GM23338 (cell line): ENCODE measurements around the gene TMEM273. TPM values are rescaled to one million over a fixed set of nuclear protein-coding genes. Genes with fewer than 3 reads are reported as not detected.

ENCODE experiments used
- ATAC-seq: fragments of 200-7000 bp; cut with Tn5 transposase; 3 replicates; pipeline ENCODE4 v1.9.1; 2020
- DNase-seq: peaks from one replicate; pipeline ENCODE4 v3.0.0-alpha.2; 2015; ENCODE audit warnings: low spot score
- H2AFZ ChIP-seq: fragments of 200-600 bp; sonication (generic); 2 replicates; pipeline ENCODE4 v1.8.0; 2016; ENCODE audit warnings: antibody characterized with exemption, mild to moderate bottlenecking, moderate library complexity
- H3F3A ChIP-seq: fragments of 200-600 bp; sonication (generic); replicated peaks from 2 replicates; pipeline ENCODE4 v1.8.0; 2017; ENCODE audit warnings: antibody characterized with exemption, mixed run types, low read depth
- H3K27ac ChIP-seq: fragments of 200-600 bp; sonication (generic); 2 replicates; pipeline ENCODE4 v1.6.1; 2016; ENCODE audit warnings: low read depth
- H3K27me3 ChIP-seq: fragments of 200-600 bp; sonication (generic); 2 replicates; pipeline ENCODE4 v1.8.0; 2016; ENCODE audit warnings: mild to moderate bottlenecking, mixed run types, moderate library complexity; ENCODE audit not compliant: insufficient read depth
- H3K36me3 ChIP-seq: fragments of 200-600 bp; sonication (generic); 2 replicates; pipeline ENCODE4 v1.8.0; 2016; ENCODE audit warnings: mild to moderate bottlenecking; ENCODE audit not compliant: insufficient read depth
- H3K4me1 ChIP-seq: fragments of 200-600 bp; sonication (generic); 2 replicates; pipeline ENCODE4 v1.8.0; 2016; ENCODE audit warnings: mild to moderate bottlenecking, moderate library complexity; ENCODE audit not compliant: insufficient read depth
- H3K4me2 ChIP-seq: fragments of 200-600 bp; sonication (generic); 2 replicates; pipeline ENCODE4 v1.7.1; 2017; ENCODE audit warnings: mixed run types
- H3K4me3 ChIP-seq: fragments of 200-600 bp; sonication (generic); 2 replicates; pipeline ENCODE4 v1.6.1; 2016; ENCODE audit warnings: mixed run types
- H3K79me2 ChIP-seq: fragments of 200-600 bp; sonication (generic); replicated peaks from 2 replicates; pipeline ENCODE4 v1.8.0; 2017; ENCODE audit warnings: mild to moderate bottlenecking; ENCODE audit not compliant: insufficient read depth
- H3K9me2 ChIP-seq: fragments of 200-600 bp; sonication (generic); 2 replicates; pipeline ENCODE4 v1.8.0; 2017; ENCODE audit not compliant: insufficient read depth
- H4K20me1 ChIP-seq: fragments of 200-600 bp; sonication (generic); replicated peaks from 2 replicates; pipeline ENCODE4 v1.8.0; 2017; ENCODE audit warnings: mild to moderate bottlenecking; ENCODE audit not compliant: insufficient read depth
- H3K27ac Mint-ChIP-seq: 2 replicates; pipeline ENCODE4 v1.8.0; 2020; ENCODE audit warnings: inconsistent platforms, mild to moderate bottlenecking, moderate library complexity, mixed read lengths
- H3K27me3 Mint-ChIP-seq: 3 replicates; pipeline ENCODE4 v1.8.0; 2022; ENCODE audit warnings: low read depth, mild to moderate bottlenecking, moderate library complexity, mixed read lengths, inconsistent platforms; ENCODE audit not compliant: insufficient read depth, poor library complexity
- H3K36me3 Mint-ChIP-seq: 3 replicates; pipeline ENCODE4 v1.8.0; 2021; ENCODE audit warnings: low read depth, mild to moderate bottlenecking, inconsistent platforms, moderate library complexity, mixed read lengths
- H3K4me1 Mint-ChIP-seq: 3 replicates; pipeline ENCODE4 v1.8.0; 2020; ENCODE audit warnings: mild to moderate bottlenecking, inconsistent platforms, mixed read lengths
- H3K4me3 Mint-ChIP-seq: 3 replicates; pipeline ENCODE4 v1.8.0; 2021; ENCODE audit warnings: moderate library complexity, mild to moderate bottlenecking, inconsistent platforms, mixed read lengths
- H3K9me3 Mint-ChIP-seq: 3 replicates; pipeline ENCODE4 v1.8.0; 2020; ENCODE audit warnings: moderate library complexity, mild to moderate bottlenecking, inconsistent platforms, mixed read lengths
- CREB1 ChIP-seq: fragments of 250-450 bp; sonication (Bioruptor Pico); IDR thresholded peaks from 2 replicates; pipeline ENCODE4 v1.5.0; 2020; ENCODE audit warnings: low read depth, mild to moderate bottlenecking, moderate library complexity
- EZH2 ChIP-seq: fragments of 200-600 bp; sonication (generic); IDR thresholded peaks from one replicate; pipeline ENCODE4 v1.8.0; 2017; ENCODE audit warnings: antibody characterized with exemption, mild to moderate bottlenecking, low read depth; ENCODE audit not compliant: unreplicated experiment
- EZH2phosphoT487 ChIP-seq: fragments of 200-600 bp; sonication (generic); IDR thresholded peaks from one replicate; pipeline ENCODE4 v1.8.1; 2018; ENCODE audit warnings: antibody characterized with exemption; ENCODE audit not compliant: unreplicated experiment
- JUNB ChIP-seq: IDR thresholded peaks from one replicate; pipeline ENCODE4 v1.6.1; 2016; ENCODE audit warnings: antibody characterized with exemption; ENCODE audit not compliant: unreplicated experiment
- NANOG ChIP-seq: IDR thresholded peaks from 2 replicates; pipeline ENCODE4 v1.6.1; 2016; ENCODE audit warnings: antibody characterized with exemption, borderline replicate concordance
- polyA plus RNA-seq: library from polyadenylated mRNA; unstranded; fragments of >200 nt; fragmentation: Nextera tagmentation; extraction: Ambion mirVana; gene quantifications from 2 replicates; pipeline ENCODE4 v1.2.1, GENCODE V29; 2016
- total RNA-seq: library from RNA; depleted of rRNA; stranded (reverse); fragments of >200 nt; shearing (Covaris generic); gene quantifications from 2 replicates; pipeline ENCODE4 v1.2.3, GENCODE V29; 2014
- TF ChIP-seq, protein P1 (sequence below): IDR thresholded peaks from one replicate; pipeline ENCODE4 v1.6.1; 2018; ENCODE audit warnings: antibody characterized with exemption; ENCODE audit not compliant: unreplicated experiment
- TF ChIP-seq, protein P2 (sequence below), 2 experiments: fragments of 200-600 bp in 1 of 2; sonication (generic) in 1 of 2; conservative IDR thresholded peaks; 2 replicates each; pipeline versions ENCODE4 v1.5.1 to v1.6.1; 2016 to 2017; ENCODE audit warnings: antibody characterized with exemption in 2 of 2, low read depth in 2 of 2, mild to moderate bottlenecking in 2 of 2, moderate library complexity in 1 of 2
- TF ChIP-seq, protein P3 (sequence below): fragments of 250-450 bp; sonication (Bioruptor Pico); IDR thresholded peaks from 2 replicates; pipeline ENCODE4 v1.5.0; 2020; ENCODE audit warnings: mild to moderate bottlenecking, moderate library complexity

TMEM273 gene
- total and polyA plus RNA-seq, 2 experiments from 2014 or later = not detected

DNA sequence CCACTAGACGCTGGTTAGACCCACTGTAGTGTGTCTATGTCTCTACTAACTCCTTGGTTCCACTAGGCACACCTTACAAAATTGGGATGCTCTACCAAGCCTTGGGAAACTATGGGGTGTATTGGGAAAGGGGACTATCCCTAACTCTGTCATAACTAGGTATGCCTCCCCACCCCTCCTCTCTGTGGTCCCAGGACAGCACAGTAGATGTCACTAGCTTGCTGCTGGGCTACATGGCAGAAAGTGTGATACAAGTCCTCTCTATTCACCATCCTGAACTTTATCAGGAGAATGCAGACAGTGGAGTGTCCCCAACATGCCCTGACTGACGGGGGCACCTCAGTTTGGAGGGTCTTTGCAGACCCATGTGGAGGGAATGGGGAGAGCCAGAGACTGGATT lies 30.3 kb upstream of the TMEM273 start (continued):
- TF ChIP-seq, protein P1, sequence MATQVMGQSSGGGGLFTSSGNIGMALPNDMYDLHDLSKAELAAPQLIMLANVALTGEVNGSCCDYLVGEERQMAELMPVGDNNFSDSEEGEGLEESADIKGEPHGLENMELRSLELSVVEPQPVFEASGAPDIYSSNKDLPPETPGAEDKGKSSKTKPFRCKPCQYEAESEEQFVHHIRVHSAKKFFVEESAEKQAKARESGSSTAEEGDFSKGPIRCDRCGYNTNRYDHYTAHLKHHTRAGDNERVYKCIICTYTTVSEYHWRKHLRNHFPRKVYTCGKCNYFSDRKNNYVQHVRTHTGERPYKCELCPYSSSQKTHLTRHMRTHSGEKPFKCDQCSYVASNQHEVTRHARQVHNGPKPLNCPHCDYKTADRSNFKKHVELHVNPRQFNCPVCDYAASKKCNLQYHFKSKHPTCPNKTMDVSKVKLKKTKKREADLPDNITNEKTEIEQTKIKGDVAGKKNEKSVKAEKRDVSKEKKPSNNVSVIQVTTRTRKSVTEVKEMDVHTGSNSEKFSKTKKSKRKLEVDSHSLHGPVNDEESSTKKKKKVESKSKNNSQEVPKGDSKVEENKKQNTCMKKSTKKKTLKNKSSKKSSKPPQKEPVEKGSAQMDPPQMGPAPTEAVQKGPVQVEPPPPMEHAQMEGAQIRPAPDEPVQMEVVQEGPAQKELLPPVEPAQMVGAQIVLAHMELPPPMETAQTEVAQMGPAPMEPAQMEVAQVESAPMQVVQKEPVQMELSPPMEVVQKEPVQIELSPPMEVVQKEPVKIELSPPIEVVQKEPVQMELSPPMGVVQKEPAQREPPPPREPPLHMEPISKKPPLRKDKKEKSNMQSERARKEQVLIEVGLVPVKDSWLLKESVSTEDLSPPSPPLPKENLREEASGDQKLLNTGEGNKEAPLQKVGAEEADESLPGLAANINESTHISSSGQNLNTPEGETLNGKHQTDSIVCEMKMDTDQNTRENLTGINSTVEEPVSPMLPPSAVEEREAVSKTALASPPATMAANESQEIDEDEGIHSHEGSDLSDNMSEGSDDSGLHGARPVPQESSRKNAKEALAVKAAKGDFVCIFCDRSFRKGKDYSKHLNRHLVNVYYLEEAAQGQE = no peak
- TF ChIP-seq, protein P2, sequence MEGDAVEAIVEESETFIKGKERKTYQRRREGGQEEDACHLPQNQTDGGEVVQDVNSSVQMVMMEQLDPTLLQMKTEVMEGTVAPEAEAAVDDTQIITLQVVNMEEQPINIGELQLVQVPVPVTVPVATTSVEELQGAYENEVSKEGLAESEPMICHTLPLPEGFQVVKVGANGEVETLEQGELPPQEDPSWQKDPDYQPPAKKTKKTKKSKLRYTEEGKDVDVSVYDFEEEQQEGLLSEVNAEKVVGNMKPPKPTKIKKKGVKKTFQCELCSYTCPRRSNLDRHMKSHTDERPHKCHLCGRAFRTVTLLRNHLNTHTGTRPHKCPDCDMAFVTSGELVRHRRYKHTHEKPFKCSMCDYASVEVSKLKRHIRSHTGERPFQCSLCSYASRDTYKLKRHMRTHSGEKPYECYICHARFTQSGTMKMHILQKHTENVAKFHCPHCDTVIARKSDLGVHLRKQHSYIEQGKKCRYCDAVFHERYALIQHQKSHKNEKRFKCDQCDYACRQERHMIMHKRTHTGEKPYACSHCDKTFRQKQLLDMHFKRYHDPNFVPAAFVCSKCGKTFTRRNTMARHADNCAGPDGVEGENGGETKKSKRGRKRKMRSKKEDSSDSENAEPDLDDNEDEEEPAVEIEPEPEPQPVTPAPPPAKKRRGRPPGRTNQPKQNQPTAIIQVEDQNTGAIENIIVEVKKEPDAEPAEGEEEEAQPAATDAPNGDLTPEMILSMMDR (conservative IDR thresholded peaks at IDR 0.05; ENCODE audit: low read depth in 2 of 2) = no peak
- TF ChIP-seq JUNB (no peak), CREB1 (CRISPR knock-in tag) (no peak), NANOG (no peak), EZH2phosphoT487 (no peak)

DNA sequence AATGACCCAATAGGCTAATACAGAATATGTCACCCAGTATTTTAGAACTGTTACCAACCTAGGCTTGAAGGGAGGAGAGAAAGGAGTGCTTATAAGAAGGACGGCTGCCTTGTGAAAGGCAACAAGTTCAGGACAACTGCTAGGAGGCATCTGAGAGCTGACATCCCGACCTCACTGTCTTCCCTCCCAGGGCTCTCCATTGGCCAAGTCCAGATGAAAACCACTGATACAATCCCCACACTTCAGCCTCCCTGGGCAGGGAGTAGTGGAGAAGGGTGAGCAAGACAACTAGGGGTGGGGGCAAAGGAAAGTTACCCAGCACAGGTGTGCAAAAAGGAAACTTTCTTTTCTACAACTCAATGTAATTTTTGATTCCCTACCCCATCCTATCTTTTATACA lies 29.5 kb upstream of the TMEM273 start:
- Mint-ChIP-seq H3K27ac (no peak overlapping the region), H3K36me3 (no peaks in the 10 kb centered on the region; the same call in 2 of the 3 replicates), H3K4me1 (peaks cover 7% of the 10 kb centered on the region), H3K9me3 (no peaks in the 10 kb centered on the region), H3K4me3 (no peak overlapping the region), H3K27me3 (no peaks in the 10 kb centered on the region)
- Histone ChIP-seq H3K27ac (no peak overlapping the region), H3F3A (no peaks in the 10 kb centered on the region), H2AFZ (no peak overlapping the region), H3K79me2 (no peaks in the 10 kb centered on the region), H4K20me1 (no peaks in the 10 kb centered on the region), H3K27me3 (no peaks in the 10 kb centered on the region), H3K4me1 (no peaks in the 10 kb centered on the region), H3K36me3 (no peaks in the 10 kb centered on the region), H3K9me2 (no peaks in the 10 kb centered on the region; the same call in 1 of the 2 replicates), H3K4me3 (no peak overlapping the region), H3K4me2 (no peak overlapping the region)
- DNase-seq (no peak), ATAC-seq (no peak)
- TF ChIP-seq EZH2 = no peak
- TF ChIP-seq, protein P3, sequence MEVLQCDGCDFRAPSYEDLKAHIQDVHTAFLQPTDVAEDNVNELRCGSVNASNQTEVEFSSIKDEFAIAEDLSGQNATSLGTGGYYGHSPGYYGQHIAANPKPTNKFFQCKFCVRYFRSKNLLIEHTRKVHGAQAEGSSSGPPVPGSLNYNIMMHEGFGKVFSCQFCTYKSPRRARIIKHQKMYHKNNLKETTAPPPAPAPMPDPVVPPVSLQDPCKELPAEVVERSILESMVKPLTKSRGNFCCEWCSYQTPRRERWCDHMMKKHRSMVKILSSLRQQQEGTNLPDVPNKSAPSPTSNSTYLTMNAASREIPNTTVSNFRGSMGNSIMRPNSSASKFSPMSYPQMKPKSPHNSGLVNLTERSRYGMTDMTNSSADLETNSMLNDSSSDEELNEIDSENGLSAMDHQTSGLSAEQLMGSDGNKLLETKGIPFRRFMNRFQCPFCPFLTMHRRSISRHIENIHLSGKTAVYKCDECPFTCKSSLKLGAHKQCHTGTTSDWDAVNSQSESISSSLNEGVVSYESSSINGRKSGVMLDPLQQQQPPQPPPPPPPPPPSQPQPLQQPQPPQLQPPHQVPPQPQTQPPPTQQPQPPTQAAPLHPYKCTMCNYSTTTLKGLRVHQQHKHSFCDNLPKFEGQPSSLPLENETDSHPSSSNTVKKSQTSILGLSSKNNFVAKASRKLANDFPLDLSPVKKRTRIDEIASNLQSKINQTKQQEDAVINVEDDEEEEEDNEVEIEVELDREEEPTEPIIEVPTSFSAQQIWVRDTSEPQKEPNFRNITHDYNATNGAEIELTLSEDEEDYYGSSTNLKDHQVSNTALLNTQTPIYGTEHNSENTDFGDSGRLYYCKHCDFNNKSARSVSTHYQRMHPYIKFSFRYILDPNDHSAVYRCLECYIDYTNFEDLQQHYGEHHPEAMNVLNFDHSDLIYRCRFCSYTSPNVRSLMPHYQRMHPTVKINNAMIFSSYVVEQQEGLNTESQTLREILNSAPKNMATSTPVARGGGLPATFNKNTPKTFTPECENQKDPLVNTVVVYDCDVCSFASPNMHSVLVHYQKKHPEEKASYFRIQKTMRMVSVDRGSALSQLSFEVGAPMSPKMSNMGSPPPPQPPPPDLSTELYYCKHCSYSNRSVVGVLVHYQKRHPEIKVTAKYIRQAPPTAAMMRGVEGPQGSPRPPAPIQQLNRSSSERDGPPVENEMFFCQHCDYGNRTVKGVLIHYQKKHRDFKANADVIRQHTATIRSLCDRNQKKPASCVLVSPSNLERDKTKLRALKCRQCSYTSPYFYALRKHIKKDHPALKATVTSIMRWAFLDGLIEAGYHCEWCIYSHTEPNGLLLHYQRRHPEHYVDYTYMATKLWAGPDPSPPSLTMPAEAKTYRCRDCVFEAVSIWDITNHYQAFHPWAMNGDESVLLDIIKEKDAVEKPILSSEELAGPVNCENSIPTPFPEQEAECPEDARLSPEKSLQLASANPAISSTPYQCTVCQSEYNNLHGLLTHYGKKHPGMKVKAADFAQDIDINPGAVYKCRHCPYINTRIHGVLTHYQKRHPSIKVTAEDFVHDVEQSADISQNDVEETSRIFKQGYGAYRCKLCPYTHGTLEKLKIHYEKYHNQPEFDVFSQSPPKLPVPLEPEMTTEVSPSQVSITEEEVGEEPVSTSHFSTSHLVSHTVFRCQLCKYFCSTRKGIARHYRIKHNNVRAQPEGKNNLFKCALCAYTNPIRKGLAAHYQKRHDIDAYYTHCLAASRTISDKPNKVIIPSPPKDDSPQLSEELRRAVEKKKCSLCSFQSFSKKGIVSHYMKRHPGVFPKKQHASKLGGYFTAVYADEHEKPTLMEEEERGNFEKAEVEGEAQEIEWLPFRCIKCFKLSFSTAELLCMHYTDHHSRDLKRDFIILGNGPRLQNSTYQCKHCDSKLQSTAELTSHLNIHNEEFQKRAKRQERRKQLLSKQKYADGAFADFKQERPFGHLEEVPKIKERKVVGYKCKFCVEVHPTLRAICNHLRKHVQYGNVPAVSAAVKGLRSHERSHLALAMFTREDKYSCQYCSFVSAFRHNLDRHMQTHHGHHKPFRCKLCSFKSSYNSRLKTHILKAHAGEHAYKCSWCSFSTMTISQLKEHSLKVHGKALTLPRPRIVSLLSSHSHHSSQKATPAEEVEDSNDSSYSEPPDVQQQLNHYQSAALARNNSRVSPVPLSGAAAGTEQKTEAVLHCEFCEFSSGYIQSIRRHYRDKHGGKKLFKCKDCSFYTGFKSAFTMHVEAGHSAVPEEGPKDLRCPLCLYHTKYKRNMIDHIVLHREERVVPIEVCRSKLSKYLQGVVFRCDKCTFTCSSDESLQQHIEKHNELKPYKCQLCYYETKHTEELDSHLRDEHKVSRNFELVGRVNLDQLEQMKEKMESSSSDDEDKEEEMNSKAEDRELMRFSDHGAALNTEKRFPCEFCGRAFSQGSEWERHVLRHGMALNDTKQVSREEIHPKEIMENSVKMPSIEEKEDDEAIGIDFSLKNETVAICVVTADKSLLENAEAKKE = no peak
- TF ChIP-seq, protein P1 = no peak
